Osteoblast (primary cell): ENCODE results near the gene USP28. TPM values are rescaled to one million over a fixed set of nuclear protein-coding genes. Genes with fewer than 3 reads are reported as not detected.

Source experiments
- DNase-seq: peaks from one replicate; pipeline ENCODE4 v3.0.0; 2011; ENCODE audit warnings: low spot score, mixed read lengths; ENCODE audit not compliant: insufficient read length; ENCODE audit errors: missing footprints
- H2AFZ ChIP-seq: 2 replicates; pipeline ENCODE4 v1.6.0; 2011; ENCODE audit warnings: mild to moderate bottlenecking, low read length
- H3K27ac ChIP-seq: 2 replicates; pipeline ENCODE4 v1.5.1; 2011; ENCODE audit warnings: mild to moderate bottlenecking, low read depth, low read length, moderate library complexity
- H3K27me3 ChIP-seq: 2 replicates; pipeline ENCODE4 v1.6.0; 2012; ENCODE audit warnings: mild to moderate bottlenecking, control low read depth, inconsistent platforms, low read length, moderate library complexity; ENCODE audit not compliant: insufficient read depth
- H3K36me3 ChIP-seq: 2 replicates; pipeline ENCODE4 v1.5.1; 2011; ENCODE audit warnings: mild to moderate bottlenecking, low read length, control low read depth, moderate library complexity; ENCODE audit not compliant: insufficient read depth
- H3K4me1 ChIP-seq: 2 replicates; pipeline ENCODE4 v1.5.1; 2011; ENCODE audit warnings: mild to moderate bottlenecking, low read length, control low read depth, moderate library complexity; ENCODE audit not compliant: insufficient read depth
- H3K4me2 ChIP-seq: 2 replicates; pipeline ENCODE4 v1.6.0; 2011; ENCODE audit warnings: mild to moderate bottlenecking, low read length; ENCODE audit not compliant: insufficient read depth
- H3K4me3 ChIP-seq: fragments of 200-600 bp; sonication (generic); 3 replicates; pipeline ENCODE4 v1.5.1; 2012; ENCODE audit warnings: mild to moderate bottlenecking, low read length, inconsistent platforms; ENCODE audit not compliant: insufficient read depth
- H3K79me2 ChIP-seq: 2 replicates; pipeline ENCODE4 v1.6.0; 2012; ENCODE audit warnings: mild to moderate bottlenecking, low read length, control low read depth, inconsistent platforms; ENCODE audit not compliant: insufficient read depth
- H3K9me3 ChIP-seq: 2 replicates; pipeline ENCODE4 v1.5.1; 2011; ENCODE audit warnings: low read depth, low read length, control low read depth
- H4K20me1 ChIP-seq: 2 replicates; pipeline ENCODE4 v1.6.0; 2012; ENCODE audit warnings: mild to moderate bottlenecking, low read length, control low read depth; ENCODE audit not compliant: insufficient read depth
- total RNA-seq: library from RNA; depleted of rRNA; stranded (reverse); fragments of >200 nt; gene quantifications from 2 replicates; pipeline ENCODE4 v1.2.3, GENCODE V29; 2012
- TF ChIP-seq, protein P1 (sequence below): IDR thresholded peaks from 2 replicates; pipeline ENCODE4 v1.5.1; 2011; ENCODE audit warnings: mild to moderate bottlenecking, low read depth, low read length, moderate library complexity; ENCODE audit errors: extremely low read depth

Gene USP28
- total RNA-seq, 1 donor = 31.5 TPM

- H3K27me3 ChIP-seq = no peaks in the 10 kb centered on the region
- H3K4me3 ChIP-seq = no peak overlapping the region
- DNase-seq = peak; percentile 32
- peaks cover 4% of the 10 kb centered on the region for H3K79me2 ChIP-seq
- H3K4me1 ChIP-seq = peaks cover 5% of the 10 kb centered on the region
- no peaks in the 10 kb centered on the region for H3K36me3 ChIP-seq
- TF ChIP-seq, protein P1, sequence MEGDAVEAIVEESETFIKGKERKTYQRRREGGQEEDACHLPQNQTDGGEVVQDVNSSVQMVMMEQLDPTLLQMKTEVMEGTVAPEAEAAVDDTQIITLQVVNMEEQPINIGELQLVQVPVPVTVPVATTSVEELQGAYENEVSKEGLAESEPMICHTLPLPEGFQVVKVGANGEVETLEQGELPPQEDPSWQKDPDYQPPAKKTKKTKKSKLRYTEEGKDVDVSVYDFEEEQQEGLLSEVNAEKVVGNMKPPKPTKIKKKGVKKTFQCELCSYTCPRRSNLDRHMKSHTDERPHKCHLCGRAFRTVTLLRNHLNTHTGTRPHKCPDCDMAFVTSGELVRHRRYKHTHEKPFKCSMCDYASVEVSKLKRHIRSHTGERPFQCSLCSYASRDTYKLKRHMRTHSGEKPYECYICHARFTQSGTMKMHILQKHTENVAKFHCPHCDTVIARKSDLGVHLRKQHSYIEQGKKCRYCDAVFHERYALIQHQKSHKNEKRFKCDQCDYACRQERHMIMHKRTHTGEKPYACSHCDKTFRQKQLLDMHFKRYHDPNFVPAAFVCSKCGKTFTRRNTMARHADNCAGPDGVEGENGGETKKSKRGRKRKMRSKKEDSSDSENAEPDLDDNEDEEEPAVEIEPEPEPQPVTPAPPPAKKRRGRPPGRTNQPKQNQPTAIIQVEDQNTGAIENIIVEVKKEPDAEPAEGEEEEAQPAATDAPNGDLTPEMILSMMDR = no peak
- no peak overlapping the region for H3K27ac ChIP-seq
- H3K9me3 ChIP-seq = no peaks in the 10 kb centered on the region
- H4K20me1 ChIP-seq = no peaks in the 10 kb centered on the region
- no peak overlapping the region for H2AFZ ChIP-seq
- no peak overlapping the region for H3K4me2 ChIP-seq
These were observed 2.3 kb upstream of the USP28 start for GRCh38 chr11:113877670-113878055.

DNA sequence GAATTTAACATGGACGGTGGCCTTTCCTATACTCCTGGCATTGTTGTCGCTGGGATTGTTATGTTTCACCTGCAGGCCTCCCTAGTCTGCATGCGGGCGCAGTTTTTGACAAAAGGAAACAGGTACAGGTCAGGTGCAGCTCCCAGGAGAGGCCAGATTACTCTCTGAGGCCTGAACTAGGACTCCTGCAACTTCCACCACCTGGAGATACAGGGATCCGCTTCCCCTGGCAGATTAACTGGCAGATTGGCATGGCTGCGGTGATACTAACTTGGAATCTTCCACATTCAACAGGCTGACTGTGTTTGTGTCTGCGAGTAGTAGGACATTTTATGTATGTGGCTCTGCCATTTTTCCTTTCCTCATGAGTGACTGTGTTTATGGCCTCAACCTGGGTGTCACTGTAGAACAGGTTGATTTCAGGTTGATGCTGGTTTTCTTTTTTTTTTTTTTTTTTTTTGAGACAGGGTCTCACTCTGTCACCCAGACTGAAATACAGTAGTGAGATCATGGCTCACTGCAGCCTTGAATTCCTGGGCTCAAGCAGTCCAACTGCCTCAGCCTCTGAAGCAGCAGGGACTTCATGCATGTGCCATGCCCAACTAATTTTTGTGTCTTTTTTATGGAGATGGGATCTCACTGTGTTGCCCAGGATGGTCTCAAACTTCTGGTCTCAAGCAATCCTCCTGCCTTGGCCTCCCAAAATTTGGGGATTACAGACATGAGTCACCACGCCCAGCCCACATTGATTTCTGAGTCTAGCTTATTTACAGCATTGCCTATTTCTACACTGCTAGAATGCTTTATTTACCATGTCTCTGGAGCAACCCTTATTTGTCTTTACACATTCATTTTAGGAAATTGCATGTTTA lies 1.7 kb upstream of the USP28 start:
- Histone ChIP-seq H3K4me1 (peaks cover 5% of the 10 kb centered on the region), H3K79me2 (peaks cover 4% of the 10 kb centered on the region), H3K9me3 (no peaks in the 10 kb centered on the region), H3K36me3 (no peaks in the 10 kb centered on the region), H3K4me3 (no peak overlapping the region), H3K27ac (no peak overlapping the region), H2AFZ (no peak overlapping the region), H3K4me2 (no peak overlapping the region), H4K20me1 (no peaks in the 10 kb centered on the region), H3K27me3 (no peaks in the 10 kb centered on the region)
- TF ChIP-seq, protein P1 = no peak
- no peak for DNase-seq

- TF ChIP-seq, protein P1 = no peak
- H2AFZ ChIP-seq = peak overlapping the region; percentile 95
- H3K27me3 ChIP-seq = no peaks in the 10 kb centered on the region
These were observed 864 bp upstream of the USP28 start for GRCh38 chr11:113876074-113876797.

More at GRCh38 chr11:113876074-113876797, 864 bp upstream of the USP28 start:
- H3K27ac ChIP-seq = peak overlapping the region; percentile 91
- peak overlapping the region; percentile 79 for H3K4me3 ChIP-seq
- H3K4me1 ChIP-seq = peaks cover 5% of the 10 kb centered on the region
- peak overlapping the region; percentile 82 for H3K4me2 ChIP-seq
- no peaks in the 10 kb centered on the region for H3K9me3 ChIP-seq
- peak; percentile 29 for DNase-seq
- no peaks in the 10 kb centered on the region for H3K36me3 ChIP-seq
- peaks cover 6% of the 10 kb centered on the region for H3K79me2 ChIP-seq
- H4K20me1 ChIP-seq = peaks cover 2% of the 10 kb centered on the region
